Measurements from ENCODE around the gene RIOK3.

GRCh38 chr18:23438608-23439366, 14.3 kb upstream of the RIOK3 start:
- TF ChIP-seq POLR2A (IDR thresholded peaks at IDR 0.05), result no peak
- TF ChIP-seq CTCF (IDR thresholded peaks at IDR 0.05), result no peak
- TF ChIP-seq POLR2AphosphoS5 (IDR thresholded peaks at IDR 0.05), result no peak

All from suprapubic skin (tissue), 4 donors.